ENCODE measurements around the gene PAEP.

Gene PAEP

DNA sequence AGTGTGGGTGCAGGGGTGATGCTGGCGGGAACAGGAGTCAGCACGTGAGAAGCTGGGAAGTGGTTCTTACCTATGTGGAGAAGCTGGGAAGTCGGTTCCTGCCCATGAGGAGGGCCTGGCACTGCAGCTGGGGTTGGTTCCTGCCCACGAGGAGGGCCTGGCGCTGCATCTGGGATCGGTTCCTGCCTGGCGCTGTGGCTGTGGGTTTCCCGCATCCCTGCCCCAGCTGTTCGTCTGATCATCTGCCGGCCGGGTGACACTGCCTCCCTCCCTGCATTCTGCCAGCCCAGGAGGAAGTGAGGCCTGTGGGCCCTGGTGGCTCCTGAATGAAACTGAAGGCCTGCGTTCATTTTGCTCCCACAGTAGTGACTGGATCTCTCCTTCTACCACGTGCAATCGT lies 10.5 kb upstream of the PAEP start:
- no peak for DNase-seq (ENCODE audit: low spot score)

DNA sequence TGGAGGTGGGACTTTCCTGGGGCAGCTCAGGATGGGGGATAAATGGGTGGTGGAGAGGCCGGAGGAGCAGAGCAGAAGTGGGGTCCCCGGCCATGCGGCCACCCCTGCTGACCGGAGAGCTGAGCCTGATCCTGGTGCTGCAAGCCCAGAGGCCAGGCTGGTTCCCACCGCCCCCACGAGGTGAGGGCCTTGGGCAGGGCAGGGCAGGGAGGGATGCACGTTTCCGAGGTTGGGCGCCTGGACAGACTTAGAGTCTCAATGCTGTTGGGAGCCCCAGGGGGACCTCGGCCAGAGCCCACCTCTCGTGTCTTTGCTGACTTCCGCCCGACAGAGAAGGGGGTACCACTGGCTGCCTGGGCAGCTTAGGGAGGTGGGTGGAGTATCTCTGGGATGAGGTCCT lies 10.1 kb upstream of the PAEP start:
- DNase-seq (ENCODE audit: low spot score), result no peak

DNA sequence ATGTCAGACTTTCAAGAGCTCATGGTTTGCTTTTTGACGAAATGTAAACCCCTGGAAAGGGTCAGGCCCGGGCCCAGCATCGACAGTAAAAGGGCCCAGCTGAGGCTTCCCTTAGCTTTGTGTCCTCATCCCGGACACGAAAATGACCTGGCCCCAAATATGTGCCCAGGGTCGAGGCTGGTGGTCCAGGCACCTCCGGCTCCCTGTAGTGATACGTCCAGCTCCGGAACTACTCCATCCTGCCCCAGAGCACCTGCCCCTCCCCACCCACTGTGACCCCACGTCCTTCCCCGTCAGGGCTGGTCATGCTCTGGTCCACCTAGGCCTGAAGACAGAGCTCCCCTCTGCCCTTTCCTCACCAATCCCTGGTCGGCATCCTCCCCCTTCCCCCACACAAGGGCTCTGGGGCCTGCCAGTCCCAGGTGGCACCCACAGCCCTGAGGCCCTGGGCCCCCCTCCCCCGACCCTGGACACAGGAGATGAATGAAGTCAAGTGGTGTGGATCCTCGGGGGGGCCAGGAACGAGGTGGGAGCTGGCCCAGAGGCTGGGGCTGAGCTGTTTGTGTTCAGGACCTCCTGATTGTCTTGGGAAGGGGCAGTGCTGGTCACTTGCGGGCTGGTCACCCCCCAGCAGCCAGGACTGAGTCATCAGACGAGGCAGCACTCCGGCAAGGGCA lies 9.4 kb upstream of the PAEP start:
- DNase-seq (ENCODE audit: low spot score), result no peak

DNA sequence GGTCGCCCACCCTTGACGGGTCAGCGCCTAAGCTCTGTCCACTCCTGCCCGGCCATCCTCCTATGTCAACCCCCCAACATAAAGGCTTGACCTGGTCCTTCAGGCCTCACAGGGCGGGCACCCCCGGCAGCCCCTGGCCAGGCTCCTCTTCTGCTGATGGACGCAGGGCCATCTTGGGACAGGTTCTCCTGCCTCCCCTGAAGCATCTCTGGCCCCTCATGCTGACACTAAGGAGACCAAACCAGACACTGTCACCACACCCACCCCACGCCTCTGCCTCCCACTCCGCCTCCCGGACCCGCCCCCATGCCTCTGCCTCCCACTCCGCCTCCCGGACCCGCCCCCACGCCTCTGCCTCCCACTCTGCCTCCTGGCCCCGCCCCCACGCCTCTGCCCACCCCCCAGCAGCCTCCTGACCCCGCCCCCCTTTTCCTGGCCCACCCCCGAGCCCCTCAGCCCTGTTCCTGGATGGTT lies 8.8 kb upstream of the PAEP start:
- no peak for DNase-seq (ENCODE audit: low spot score)

DNA sequence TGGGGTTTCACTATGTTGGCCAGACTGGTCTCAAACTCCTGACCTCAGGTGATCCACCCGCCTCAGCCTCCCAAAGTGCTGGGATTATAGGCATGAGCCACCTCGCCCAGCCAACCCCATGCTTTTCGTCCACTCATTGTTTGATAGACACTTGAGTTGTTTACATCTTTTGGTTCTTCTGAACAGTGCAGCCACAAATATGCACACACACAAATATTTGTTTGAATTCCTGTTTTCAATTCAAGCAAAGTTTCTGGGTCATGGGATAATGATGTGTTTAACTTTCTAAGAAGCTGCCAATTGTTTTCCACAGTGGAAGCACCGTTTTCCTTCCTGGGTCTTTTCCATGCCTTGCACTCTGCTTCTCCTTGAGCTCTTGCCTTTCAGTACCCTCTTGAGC lies 6.8 kb upstream of the PAEP start:
- no peak for DNase-seq (ENCODE audit: low spot score)

DNA sequence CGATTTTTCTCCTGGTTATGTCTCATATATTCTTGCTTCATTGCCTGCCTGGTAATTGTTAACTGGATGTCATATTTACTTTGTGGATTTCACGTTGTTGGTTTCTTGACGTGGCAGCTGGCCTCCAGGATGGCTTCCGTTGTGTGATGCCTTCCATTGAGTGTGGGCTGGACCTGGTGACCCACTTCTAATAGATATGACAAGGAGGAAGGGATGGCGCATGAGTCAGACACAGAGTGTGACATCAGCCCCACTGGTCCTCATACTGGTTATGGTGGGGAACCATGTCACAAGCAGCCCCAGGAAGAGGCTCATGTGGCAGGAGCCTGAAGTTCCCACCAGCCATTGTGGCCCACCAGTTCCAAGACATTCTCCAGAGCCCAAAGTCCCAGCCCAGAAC lies 6.4 kb upstream of the PAEP start:
- no peak for DNase-seq (ENCODE audit: low spot score)

DNA sequence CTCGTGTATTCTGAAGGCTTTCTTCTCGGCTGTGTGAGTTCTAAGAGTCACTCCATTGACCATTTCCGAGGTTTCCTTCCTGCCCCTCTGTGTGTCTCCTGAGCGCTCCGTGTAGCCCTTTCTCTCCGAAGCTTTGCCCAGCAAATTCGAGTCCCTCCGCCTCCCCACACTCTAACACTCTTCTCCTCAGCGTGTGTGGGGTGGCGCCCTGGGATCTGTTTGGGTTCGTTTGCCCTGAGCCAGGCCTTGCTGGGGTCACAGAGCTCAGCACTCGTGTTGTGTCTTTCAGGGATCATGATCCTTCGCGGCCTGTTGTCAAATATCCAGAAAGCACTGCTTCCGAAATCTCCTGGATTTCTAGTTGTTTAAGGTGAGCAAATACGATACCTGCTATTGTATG lies 5.6 kb upstream of the PAEP start:
- DNase-seq (ENCODE audit: low spot score), result no peak

DNA sequence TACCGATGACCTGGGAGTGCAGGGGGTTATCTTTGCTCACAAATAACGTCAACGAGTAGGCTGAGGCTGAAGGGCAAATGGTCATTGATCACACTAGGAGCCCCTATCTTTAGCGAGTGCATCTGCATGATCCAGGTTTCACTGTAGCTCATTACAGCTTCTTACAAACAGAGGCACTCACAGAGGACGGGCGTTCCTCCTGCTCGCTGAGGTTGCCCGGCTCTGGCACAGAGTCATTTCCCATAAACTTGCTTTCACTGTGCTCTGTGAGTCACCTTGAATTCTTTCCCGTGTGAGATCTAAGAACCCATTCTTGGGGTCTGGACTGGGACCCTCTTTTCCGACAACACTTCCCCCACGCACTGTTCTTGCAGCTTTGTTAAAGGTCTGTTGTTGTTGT lies 1.9 kb upstream of the PAEP start:
- DNase-seq (ENCODE audit: low spot score), result no peak

DNA sequence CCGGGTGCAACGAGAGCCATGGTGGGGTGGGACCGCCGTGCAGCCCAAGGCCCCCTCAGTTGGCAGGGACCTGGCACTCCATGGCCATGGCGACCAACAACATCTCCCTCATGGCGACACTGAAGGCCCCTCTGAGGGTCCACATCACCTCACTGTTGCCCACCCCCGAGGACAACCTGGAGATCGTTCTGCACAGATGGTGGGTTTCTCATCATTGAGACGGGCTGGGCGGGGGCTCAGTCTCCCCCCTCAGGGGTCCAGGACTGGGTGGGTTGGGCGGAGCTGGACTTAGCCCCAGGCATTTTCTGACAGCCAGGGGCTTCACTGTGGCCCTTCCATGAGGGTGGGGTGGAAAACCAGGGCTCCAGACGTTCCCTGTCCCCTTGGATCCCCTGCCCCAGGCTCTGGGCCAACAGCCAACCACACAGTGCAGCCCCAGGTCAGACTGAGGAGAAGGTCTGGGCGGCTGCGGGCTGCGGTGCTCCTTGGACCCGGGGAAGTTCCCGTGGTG lies 734 bp downstream of the PAEP start:
- no peak for DNase-seq (ENCODE audit: low spot score)

DNA sequence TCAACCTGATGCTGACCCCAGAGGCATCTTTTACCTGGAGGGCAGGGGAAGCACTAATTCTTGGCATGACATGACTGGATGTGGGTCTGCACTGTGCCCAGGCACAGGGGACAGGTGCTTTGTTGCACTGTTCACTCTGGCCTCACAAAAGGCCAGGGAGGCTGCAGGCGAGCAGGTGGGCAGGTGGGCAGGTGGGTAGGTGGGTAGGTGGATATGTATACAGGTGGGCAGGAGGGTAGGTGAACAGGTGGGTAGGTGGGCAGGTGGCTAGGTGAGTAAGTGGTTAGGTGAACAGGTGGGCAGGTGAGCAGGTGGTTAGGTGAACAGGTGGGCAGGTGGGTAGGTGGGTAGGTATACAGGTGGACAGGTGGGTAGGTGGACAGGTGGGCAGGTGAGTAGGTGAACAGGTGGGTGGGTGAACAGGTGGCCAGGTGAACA lies 1.5 kb downstream of the PAEP start:
- no peak for DNase-seq (ENCODE audit: low spot score)

DNA sequence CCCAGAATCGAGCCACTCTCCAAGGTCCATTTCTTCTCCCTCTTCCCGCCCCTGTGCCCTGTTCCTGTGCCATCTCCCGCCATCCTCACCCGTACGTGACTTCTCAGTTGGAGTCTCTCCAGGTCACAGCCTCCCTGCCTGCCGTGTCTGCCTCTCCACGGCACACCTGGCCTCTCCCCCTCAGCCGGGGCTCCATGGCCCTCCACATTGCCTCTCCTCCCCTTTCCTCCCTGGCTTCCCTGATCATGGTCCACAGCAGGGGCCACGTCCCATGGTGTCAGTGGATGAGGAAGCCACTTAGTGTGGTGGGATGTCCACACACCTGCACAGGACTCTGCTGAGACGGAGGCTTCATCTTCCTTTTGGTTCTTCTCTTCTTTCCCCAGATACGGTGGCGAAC lies 2.3 kb downstream of the PAEP start:
- no peak for DNase-seq (ENCODE audit: low spot score)

DNA sequence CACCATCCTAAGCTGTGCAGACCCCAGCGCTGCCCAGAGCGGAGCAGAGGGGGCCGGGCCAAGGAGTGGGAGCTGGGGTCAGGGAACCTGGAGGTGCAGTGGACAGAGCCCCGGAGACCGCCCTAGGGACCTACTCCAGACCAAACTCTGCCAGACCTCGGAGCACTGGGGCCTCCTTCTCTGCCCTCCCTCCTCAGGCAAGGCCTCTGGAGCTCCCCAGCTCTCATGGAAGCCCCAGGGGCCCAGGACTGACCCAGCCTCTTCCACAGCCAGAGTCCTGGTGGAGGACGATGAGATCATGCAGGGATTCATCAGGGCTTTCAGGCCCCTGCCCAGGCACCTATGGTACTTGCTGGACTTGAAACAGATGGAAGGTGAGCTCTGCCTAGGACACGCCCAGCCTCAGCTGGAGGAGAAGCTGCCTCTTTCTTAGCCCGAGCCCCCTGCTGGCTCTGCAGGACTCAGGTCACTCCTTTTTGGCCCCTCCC lies 3.6 kb downstream of the PAEP start:
- DNase-seq (ENCODE audit: low spot score), result no peak

DNA sequence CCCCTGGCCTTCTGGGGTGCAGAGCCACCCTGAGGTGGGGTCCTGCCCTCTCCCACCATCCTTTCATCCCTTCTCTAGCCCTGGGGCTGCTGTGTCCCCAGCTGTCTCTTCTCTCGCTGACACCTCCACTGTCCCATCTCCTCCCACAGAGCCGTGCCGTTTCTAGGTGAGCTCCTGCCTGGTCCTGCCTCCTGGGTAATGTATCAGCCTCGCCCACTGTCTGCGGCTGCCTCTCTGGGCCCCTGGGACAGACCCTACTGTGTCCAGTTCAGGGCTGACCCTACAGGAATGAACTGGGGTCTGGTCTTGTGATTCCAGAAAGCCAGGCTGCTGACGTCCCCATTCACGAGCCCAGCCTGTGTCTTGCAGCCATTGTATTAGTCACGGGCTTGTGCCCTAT lies 4.1 kb downstream of the PAEP start:
- DNase-seq (ENCODE audit: low spot score), result no peak

DNA sequence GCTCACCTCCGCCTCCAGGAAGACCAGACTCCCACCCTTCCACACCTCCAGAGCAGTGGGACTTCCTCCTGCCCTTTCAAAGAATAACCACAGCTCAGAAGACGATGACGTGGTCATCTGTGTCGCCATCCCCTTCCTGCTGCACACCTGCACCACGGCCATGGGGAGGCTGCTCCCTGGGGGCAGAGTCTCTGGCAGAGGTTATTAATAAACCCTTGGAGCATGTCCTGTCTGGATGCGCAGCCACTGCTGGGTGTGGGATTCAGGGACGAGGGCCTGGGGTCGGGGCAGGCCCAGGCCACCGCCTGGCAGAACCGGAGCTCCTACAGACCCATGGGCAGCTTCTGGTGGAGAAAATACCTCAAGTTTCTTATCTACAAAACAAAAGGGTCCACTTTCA lies 5.0 kb downstream of the PAEP start:
- no peak for DNase-seq (ENCODE audit: low spot score)

DNA sequence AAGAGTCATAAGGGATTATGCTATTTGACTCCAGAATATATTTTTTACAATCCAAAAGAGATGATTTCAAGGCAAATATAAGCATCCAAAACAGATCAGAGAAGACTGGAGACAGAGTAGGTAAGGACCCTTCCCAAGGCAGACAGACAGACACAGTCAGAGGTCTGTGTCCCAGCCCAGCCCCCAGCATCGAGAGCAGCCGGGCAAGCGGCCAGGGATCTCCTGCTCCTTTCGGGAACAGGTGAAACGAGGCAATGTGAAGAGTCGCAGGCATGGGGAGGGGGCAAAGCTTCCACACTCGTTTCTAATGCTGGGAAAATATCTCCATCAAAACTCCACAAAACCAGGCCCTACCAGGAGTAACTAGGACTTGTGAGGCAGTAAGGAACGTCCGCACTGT lies 5.8 kb downstream of the PAEP start:
- no peak for DNase-seq (ENCODE audit: low spot score)

DNA sequence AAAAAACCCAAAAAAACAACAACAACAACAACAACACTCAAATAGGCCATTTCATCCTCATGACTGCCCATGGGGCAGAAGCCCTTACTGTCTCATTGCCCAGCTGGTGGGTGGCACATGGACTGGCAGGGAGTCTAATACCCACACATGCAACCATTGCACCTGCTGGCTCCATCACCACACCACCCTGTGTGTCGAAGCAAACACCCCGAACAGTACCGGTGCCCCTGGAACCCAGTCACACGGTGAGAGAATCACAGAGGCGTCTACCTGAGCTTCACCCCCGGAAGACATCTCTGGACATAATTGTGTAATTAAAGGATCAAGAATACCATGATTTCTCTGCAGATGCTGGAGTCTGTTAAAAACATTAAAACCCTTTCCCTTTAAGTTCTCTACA lies 6.5 kb downstream of the PAEP start:
- no peak for DNase-seq (ENCODE audit: low spot score)

DNA sequence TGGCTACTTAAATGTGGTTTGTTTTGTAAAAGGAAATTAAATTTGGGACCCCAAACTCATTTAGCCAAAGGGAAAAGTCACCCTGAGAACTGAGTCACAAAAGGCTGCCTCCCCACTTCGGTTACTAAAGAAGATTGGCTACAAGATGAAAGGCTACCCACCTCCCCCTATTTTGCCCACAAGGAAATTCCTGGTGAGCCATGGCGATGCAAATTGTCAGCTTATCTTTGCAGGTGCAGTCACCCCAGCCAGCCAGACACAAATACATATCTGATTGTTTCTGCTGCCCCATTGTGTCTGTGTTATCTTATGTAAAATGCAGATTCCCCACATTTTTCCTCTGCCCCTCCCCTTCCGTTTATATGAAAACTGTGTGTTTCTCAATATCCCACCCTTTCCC lies 8.9 kb downstream of the PAEP start:
- DNase-seq (ENCODE audit: low spot score), result no peak

DNA sequence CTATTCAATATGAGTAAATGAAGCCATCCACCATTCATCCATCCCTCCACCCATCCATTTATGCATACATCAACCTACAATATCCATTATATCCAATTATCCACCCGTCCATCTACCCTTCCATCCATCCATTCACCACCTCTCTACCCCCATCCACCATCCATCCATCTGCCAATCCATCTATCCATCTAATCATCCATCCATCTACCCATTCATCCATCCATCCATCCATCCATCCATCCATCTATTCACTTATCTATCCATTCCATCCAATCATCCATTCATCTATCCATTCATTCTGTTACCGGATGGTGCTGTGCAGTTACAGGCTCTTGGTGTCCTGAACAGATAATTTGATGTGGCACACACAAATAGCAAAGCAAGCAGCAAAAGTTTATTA lies 10.7 kb downstream of the PAEP start:
- DNase-seq (ENCODE audit: low spot score), result no peak

DNA sequence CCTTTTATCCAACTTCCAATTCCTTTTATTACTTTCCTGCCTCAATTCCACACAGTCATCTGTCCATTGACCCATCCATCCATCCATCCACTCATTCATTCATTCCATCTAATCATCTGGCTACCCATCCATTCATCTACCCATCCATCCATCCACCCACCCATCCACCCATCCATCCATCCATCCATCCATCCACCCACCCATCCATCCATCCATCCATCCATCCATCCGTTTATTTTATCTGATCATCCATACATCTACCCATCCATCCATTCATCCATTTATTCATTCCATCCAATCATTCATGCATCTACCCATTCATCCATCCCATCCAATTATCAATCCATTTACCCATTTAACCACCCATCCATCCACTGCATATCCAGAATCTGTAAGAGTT lies 11.6 kb downstream of the PAEP start:
- no peak for DNase-seq (ENCODE audit: low spot score)

DNA sequence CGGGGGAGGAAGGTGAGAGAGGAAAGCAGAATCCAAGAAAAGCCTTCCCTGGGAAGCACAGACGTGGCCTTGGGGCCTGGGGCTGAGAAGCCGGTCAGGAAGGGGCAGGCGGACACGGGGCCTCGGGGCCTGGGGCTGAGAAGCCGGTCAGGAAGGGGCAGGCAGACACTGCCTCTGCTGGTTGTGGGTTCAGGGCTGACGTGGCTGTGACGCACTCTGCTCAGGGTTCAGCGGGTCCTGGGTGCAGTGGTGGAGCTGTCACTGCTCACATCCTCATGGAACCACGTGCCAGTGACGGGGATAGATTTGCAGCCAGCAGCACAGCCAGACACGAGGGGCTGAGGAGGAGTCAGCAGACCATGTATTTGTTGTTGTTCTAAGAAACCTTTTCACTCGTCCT lies 12.8 kb downstream of the PAEP start:
- DNase-seq (ENCODE audit: low spot score), result no peak

DNA sequence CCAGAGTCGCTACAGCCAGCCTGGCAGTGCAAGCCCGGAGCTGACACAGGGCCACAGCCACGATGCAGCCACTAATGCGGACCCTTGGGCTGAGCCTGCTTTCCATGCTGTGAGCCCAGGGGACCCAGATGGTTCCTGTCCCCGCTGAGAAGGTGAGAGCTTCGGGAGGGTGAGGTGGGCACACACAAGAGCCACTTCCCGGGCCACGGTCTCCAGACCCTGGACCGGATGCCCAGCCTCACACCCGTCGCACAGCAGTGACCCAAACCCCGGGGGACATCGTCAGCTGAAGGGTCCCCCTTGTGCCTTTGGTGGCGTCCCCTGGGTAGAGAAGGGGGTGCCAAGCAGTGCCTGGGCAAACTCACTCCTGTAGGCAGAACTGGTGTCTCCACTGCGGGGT lies 13.4 kb downstream of the PAEP start:
- no peak for DNase-seq (ENCODE audit: low spot score)

DNA sequence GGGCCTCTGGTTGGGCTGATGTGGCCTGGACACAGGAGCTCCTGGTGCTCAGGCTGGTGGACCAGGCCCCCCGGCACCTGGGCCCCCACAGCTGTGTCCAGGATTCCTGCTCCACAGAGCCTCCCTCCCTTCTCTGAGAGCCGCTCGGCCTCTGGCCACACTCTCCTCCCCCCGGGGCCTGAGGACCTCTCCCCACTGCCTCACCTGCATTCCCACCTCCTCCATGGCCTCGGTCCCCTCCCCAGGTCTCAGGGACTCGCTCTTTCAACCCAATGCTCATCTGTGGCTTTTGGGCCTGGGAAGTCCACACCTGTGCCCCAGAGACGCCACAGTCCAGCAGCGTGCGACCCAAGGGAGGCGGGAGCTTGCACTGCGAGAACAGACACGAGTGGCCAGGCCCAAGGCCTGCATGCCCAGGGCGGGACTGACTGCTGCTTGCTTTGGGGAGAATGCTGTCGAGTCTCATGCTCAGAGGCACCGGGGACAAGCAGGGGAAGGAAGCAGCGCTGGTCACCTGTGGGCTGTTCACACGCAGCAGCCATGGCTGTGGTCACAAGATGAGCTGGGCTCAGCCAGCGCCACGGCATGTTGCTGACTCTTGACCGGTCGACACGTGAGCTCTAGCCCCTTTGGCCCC lies 14.6 kb downstream of the PAEP start:
- no peak for DNase-seq (ENCODE audit: low spot score)

DNA sequence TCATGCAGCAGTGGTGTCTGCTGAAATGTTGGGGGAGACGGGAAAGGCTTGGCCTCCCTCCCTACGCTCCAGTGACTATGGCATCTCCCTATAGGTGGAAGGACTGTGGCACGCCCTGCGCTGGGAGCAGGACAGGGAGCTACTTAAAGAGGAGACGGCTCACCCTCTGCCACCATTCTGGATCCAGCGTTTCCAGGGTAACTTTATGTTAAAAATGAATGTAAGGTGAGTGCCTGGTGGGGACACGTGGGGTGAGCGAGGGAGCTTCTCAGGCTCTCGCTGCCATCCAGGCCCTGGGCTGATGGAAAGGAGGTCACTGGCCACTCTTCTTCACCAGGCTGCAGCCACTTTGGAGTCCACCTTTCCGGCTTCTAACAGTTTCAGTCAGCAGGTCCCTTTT lies 15.7 kb downstream of the PAEP start:
- no peak for DNase-seq (ENCODE audit: low spot score)

DNA sequence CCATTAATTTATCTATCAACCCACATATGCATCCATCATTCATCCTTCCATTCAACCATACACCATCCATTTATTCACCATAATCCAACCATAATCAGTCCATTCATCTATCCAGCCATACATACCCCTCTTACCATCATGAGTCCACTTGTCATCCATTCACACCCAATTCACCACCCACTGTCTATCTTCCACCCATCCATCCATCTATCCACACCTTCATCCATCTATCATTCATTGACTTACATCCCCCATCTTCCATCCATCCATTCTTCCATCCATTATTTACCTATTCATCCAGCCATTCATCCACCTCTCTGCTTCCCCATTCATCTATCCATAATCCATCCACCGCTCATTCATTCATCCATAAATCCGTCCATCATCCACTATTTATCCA lies 17.8 kb downstream of the PAEP start:
- DNase-seq (ENCODE audit: low spot score), result no peak

All from pons (tissue), 1 donor.